Colonic mucosa (tissue), 4 donors: ENCODE results near the gene FBXO24. TPM values are rescaled to one million over a fixed set of nuclear protein-coding genes. Genes with fewer than 3 reads are reported as not detected.

Experiments
- DNase-seq: peaks from one replicate; pipeline ENCODE4 v3.0.0-alpha.2; 2020
- H3K27ac ChIP-seq: fragments of 200-600 bp; one replicate; pipeline ENCODE4 v1.8.0; 2021
- H3K27me3 ChIP-seq: fragments of 200-600 bp; one replicate; pipeline ENCODE4 v1.8.0; 2021
- H3K36me3 ChIP-seq: fragments of 200-600 bp; one replicate; pipeline ENCODE4 v1.8.0; 2021
- H3K4me1 ChIP-seq: fragments of 200-600 bp; one replicate; pipeline ENCODE4 v1.8.0; 2021; ENCODE audit warnings: mild to moderate bottlenecking
- H3K4me3 ChIP-seq: fragments of 200-600 bp; one replicate; pipeline ENCODE4 v1.8.0; 2021
- H3K9ac ChIP-seq, 2 donors: one replicate each; pipeline ENCODE4 v1.7.0; 2013; ENCODE audit warnings: control low read depth in 2 of 2, low read depth in 2 of 2, low read length in 2 of 2
- H3K9me3 ChIP-seq: fragments of 200-600 bp; one replicate; pipeline ENCODE4 v1.8.0; 2021
- intact Hi-C: fragments of 100-400 bp; cut with DNase I; formaldehyde crosslinking; loops from one replicate; pipeline ENCODE4 v1.14.1; 2022
- total RNA-seq, 2 donors: library from RNA; stranded (reverse); fragmentation: NEBNext Ultra II Directional in 1 of 2; extraction: Animal tissue kit (Norgen Biotek cat#: 25700) in 1 of 2; gene quantifications; one replicate each; pipeline ENCODE4 v1.2.1, GENCODE V29; 2021
- TF ChIP-seq, protein P1 (sequence below): fragments of 200-600 bp; IDR thresholded peaks from one replicate; pipeline ENCODE4 v1.8.0; 2022; ENCODE audit warnings: antibody characterized with exemption, mild to moderate bottlenecking
- donor health status: healthy.
- donor health status: DM: no; HTN: no; CAD: no.
- donor health status: DM: no; HTN: no; CAD: no.

Gene FBXO24
- total RNA-seq, 2 donors from 2014 or later: 0.21 to 1.8 TPM

DNA sequence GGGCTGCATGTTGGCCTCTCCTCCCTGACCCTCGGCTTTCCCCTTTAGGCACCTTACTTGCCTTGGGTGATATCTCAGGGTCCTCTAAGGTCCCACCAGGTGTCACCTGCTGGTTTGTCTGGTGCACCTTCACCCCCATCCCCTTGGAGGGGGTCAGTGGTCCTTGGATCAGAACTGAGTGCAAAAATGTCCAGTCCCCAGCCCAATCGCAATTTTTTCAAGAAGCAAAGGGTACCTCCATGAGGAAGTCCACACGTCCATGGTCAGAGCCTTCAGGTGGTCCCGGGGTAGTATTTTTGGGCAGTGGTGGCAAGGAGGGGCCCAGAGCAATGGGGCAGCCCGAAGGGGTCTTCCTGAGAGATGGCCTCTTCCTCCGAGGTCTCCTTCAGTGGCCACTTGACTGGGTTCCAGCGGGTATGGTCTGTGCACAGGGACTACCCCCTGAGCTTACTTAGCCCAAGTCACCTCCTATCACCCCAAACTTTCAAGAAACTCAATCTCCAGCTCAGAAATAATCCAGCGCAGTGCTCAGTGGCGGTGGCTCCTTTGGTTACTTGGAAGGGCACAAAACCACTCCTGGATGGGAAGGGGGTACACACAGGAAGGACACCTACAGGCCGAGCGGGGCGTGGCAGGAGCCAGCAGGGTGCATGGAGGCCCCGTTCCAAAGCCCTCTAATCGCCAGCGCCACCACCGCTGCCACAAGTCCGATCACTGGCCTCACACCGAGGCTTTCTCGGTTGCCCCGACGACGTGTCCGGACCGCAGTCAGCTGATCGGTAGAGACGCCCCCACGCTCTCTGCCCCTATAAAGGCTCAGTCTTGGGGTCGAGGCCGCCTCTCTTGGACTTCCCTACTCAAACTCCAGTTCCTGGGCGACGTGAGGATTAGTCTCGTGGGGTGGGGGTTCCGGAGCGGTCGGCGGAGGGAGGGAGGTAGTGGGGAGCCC is 17.0 kb upstream of the FBXO24 start:
- Histone ChIP-seq H3K36me3 (no peaks in the 10 kb centered on the region), H3K9me3 (no peaks in the 10 kb centered on the region), H3K9ac (peak overlapping the region; percentile 46 to 74), H3K27ac (no peak overlapping the region), H3K4me1 (peaks cover 7% of the 10 kb centered on the region), H3K4me3 (no peak overlapping the region), H3K27me3 (no peaks in the 10 kb centered on the region)
- TF ChIP-seq, protein P1, sequence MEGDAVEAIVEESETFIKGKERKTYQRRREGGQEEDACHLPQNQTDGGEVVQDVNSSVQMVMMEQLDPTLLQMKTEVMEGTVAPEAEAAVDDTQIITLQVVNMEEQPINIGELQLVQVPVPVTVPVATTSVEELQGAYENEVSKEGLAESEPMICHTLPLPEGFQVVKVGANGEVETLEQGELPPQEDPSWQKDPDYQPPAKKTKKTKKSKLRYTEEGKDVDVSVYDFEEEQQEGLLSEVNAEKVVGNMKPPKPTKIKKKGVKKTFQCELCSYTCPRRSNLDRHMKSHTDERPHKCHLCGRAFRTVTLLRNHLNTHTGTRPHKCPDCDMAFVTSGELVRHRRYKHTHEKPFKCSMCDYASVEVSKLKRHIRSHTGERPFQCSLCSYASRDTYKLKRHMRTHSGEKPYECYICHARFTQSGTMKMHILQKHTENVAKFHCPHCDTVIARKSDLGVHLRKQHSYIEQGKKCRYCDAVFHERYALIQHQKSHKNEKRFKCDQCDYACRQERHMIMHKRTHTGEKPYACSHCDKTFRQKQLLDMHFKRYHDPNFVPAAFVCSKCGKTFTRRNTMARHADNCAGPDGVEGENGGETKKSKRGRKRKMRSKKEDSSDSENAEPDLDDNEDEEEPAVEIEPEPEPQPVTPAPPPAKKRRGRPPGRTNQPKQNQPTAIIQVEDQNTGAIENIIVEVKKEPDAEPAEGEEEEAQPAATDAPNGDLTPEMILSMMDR: peak; percentile 38
- intact Hi-C loops: no loop called here
- peak; percentile 79 for DNase-seq

DNA sequence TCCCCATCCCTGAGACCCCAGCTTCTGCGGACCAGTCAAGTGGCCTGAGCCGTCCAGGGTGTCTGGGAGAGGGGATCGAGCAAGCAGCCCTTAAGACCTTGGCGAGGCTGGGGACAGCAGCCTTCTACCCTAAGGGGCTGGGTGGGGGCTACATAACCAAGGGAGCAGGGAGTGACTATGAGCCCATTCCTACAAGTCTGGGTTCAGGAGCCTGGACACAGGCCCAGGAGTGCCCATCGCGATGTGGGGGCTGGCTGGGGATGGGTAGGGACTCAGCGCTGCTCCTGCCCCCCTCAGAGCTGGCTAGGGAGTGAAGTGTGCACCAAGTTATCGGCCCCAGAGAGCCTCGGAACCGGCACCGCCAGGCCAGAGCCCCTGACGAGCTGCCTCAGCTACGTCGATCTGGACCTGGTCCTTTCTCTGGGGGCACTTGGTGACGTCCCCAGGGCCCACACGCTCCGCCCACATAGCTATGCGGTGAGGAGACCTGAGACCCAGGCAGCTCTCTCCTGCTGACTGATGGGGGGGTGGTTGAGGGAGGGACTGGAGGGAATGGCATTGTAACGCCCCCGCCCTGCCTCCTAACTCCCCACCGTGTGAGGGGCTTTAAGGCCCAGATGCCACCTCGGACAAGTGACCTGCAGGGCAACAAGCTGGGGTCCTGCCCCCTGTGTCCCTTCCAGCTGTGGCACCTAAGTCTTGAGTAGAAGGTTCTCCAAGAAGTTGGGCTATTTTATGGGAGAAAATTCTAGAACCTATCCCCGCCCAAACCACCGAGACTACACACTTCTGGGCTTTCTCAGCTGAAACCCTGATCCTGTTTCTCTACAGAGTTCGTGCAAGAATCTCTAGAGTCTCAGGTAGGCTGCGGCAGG is 14.9 kb upstream of the FBXO24 start:
- H3K27me3 ChIP-seq: no peaks in the 10 kb centered on the region
- peaks cover 7% of the 10 kb centered on the region for H3K4me1 ChIP-seq
- DNase-seq: no peak
- TF ChIP-seq, protein P1: no peak
- H3K27ac ChIP-seq: no peak overlapping the region
- no peak overlapping the region for H3K9ac ChIP-seq
- no peaks in the 10 kb centered on the region for H3K9me3 ChIP-seq
- intact Hi-C loops: no loop called here
- no peak overlapping the region for H3K4me3 ChIP-seq
- no peaks in the 10 kb centered on the region for H3K36me3 ChIP-seq

DNA sequence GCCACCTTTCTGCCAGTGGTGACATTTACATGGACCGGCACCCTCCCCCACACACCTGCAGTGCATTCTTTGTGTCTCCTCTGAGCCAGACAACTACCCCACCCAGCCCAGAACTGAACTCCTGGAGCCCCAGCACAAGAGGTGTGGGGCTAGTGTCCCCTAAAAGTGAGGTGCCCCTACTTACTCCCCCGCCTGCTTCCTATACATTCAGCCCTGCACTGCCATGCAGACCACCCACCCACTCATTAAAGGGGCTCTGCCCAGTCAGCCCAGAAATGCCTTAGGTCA is 14.4 kb upstream of the FBXO24 start:
- Histone ChIP-seq H3K9me3 (no peaks in the 10 kb centered on the region), H3K27ac (no peak overlapping the region), H3K27me3 (no peaks in the 10 kb centered on the region), H3K36me3 (no peaks in the 10 kb centered on the region), H3K4me3 (no peak overlapping the region), H3K4me1 (peaks cover 7% of the 10 kb centered on the region), H3K9ac (no peak overlapping the region)
- intact Hi-C loops: no loop called here
- TF ChIP-seq, protein P1: no peak
- no peak for DNase-seq

DNA sequence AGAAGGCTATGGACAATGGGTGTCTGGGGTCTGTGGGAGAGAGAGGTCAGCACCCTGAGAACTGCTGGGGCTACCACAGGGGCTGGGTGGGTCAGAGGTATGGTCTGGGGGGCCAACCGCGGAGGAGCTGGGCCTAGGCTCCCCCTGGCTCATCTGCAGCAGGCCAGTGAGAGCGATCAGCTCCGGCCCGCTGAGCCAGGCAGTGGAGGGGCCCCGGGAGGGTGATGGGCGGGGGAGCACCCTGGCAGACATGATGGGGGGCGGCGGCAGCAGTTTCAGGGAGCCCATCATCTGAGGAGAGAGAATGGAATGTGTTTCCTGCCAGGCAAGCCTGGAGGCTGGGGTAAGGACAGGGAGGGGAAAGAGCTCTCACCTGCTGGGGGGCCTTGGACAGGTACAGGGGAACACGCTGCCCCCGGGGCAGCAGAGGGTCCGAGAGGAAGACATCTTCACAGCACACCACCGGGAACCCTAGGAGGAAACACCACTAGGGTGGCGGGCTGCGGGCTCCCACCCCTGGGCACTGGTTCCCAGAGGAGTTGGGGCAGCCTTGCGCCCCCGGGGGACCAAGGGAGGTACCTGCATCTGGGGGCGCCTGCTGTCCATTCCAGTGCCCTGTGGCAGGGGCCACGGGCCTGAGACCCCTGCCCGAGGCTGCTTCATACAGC is 13.7 kb upstream of the FBXO24 start:
- Histone ChIP-seq H3K36me3 (no peaks in the 10 kb centered on the region), H3K9ac (no peak overlapping the region)
- DNase-seq: no peak

More for the DNA sequence above, 13.7 kb upstream of the FBXO24 start:
- Histone ChIP-seq H3K4me3 (no peak overlapping the region), H3K27me3 (no peaks in the 10 kb centered on the region), H3K9me3 (no peaks in the 10 kb centered on the region), H3K4me1 (peaks cover 7% of the 10 kb centered on the region), H3K27ac (no peak overlapping the region)
- intact Hi-C loops: no loop called here
- TF ChIP-seq, protein P1: no peak
